ENCODE measurements around the gene ATG9A.

ATG9A gene

DNA sequence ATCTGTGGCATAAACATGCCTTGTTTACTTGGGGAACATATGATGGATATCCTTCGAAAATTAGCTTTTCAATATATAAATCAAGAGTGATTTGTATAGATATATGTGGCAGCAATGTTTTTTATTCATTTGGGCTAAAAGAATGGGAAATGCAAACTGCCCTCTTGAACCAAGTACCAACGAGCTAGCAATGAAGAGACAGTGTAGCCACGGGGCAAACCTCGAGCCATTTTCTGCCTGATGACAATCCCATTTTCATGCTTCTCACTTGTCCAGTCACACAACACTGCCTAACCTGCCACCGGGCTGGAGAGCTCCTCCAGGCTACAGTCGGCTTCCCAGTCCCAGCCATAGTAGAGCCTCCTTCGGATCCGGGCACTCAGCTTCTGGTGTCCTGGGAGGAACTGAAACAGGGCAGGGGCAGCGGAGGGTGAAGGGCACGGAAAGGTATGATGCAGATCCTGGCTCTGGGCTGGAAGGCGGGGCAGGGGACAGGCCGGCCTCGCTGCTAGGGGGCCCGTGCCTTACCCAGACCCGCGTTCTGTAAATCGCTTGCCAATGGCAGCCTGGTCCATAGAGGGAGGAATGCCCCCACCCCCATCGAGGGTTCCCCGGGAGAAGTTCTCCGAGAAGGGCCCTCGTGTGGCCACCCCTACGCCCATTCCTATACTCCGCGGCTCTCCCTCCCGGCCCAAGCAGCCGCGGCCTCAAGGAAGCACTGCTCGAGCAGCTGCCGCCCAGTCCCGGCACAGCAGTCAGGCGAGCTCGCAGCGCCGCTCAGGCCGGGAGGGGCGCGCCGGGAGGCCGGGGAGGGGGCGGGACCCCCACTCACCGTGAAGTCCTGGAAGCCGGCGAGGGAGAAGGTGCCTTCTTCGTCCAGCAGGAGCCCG, 53.3 kb downstream of the ATG9A start:
- DNase-seq: peak; percentile 69 to 88 (median 77)

DNA sequence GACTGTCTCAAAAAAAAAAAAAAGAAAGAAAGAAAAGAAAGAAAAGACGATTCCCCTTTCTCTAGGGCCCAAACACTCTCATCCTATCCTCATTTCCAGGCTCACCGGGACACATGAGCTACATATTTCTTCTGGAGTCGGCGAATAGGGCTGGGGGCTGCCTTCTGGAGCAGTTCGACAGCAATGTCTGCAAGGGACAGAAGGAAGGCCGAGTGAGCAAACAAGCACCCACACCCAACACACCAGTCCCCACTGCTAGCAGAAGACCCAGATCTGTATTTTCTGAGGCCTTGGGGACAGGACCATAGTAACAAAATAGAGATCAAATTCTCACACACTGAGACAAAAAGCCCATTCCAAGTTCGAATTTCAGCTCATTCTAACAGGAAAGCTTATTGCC, 54.0 kb downstream of the ATG9A start:
- DNase-seq: no peak

DNA sequence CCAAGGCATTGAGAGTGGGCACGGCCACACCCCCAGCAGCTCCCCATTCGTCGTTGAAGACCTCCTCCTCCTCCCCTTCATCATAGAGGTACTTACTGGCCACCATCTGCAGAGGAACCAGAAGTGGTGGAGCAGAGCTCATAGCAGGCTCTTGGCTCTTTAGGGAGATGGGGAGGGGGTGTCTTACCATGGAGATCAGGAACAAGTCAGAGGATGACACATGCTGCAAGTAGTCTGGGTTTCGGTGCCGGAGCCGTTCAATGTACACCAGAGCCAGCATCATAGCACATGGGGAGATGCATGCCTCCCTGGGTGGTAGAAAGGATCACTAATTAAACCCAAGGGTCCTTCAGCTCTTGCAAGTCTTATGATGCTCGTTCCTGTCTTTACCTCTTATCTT, 54.6 kb downstream of the ATG9A start:
- no peak for DNase-seq

GRCh38 chr2:219174146-219174545, 55.3 kb downstream of the ATG9A start:
- DNase-seq: no peak

GRCh38 chr2:219173176-219173575, 56.3 kb downstream of the ATG9A start:
- no peak for DNase-seq

- DNase-seq: no peak
These were observed 56.9 kb downstream of the ATG9A start for GRCh38 chr2:219172231-219173154.

DNA sequence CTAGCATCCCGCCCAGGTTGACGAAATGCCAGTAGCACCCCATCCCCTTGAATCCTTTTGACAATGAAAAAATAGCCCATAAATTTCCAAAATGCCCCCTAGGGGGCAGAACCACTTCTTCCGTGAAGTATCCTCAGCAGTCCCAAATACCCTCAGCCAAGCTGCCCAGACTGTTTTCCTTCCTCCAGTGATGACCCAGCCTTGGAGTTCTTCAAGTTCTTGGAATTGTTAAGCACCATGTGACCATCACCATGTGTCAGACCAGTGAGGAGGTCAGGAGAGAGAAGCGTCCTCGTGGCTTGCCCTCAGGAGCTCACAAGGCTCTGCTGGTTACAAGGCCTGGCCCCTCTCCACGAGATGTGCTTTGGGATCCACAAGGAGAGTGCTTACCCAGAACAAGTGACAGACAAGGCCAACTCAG, 58.2 kb downstream of the ATG9A start:
- DNase-seq: peak; percentile 67 to 72 (median 69)

DNA sequence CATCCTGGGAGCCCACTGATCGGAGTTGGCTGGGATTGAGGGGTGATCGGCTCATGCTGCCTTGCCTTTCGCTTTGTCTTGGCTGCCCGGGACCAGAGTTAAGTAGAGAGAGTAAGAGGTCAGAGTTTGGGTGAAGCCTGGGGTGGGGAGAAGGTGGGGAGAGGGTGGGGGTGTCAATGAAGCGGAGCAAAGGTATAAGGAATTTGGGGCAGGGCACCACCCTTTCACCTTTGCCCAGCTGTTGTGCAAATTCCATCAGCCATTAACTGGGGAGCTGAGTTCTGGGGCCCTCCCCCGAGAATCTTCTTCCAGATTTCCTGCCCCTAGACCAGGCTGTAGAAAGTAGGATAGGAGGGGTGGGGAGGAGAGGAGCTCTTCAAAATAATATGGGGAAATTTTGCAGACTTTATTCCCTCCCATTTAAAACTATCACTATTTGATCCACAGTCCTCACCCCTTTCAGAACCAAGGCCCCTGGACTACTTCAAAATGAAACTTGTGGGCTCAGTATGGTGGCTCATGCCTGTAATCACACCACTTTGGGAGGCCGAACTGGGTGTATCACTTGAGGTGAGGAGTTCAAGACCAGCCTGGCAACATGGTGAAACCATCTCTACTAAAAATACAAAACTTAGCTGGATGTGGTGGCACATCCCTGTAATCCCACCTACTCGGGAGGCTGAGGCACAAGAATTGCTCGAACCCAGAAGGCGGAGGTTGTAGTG, 59.3 kb downstream of the ATG9A start, which contains the start of gene SLC23A3:
SLC23A3 (minus strand) TSS at position 100 of the 725 bp plus-strand sequence; CDS start at position 55, 45 bp downstream.
- DNase-seq: no peak
